ENCODE measurements around the gene HS3ST6. TPM values are rescaled to one million over a fixed set of nuclear protein-coding genes. Genes with fewer than 3 reads are reported as not detected.
A peak's percentile ranks its signal among the peaks of the same experiment; 100 is the strongest.

HS3ST6 gene
- polyA plus RNA-seq, 1 of the 3 experiments (the other 2 are of a cell fraction): 0.03 TPM

- Histone ChIP-seq H3K4me3 (ENCODE audit: low read depth in 2 of 2, low read length in 1 of 2) (peak within 1 kb of the TSS; percentile 58 to 86), H3F3A (replicated peaks; ENCODE audit: insufficient read depth) (peaks cover 36% of the 10 kb centered on the region), H3K27me3 (ENCODE audit: insufficient read depth) (no peaks in the 10 kb centered on the region), H4K20me1 (ENCODE audit: insufficient read depth) (peaks cover 38% of the 10 kb centered on the region), H3K9ac (peak within 1 kb of the TSS; percentile 89), H3K4me2 (peak within 1 kb of the TSS; percentile 76), H3K9me3 (no peaks in the 10 kb centered on the region), H2AFZ (ENCODE audit: low read depth) (peak within 1 kb of the TSS; percentile 83), H3K4me1 (ENCODE audit: control insufficient read depth in 1 of 2, insufficient read depth in 2 of 2, low read depth in 1 of 2, low read length in 1 of 2) (peaks cover 0 to 44% of the 10 kb centered on the region in 2 experiments; a peak in 1 of 4 replicates), H3K27ac (ENCODE audit: low read depth in 2 of 2, low read length in 1 of 2) (peak within 1 kb of the TSS; percentile 51 to 73), H3K36me3 (replicated peaks in 1 of 2; ENCODE audit: control insufficient read depth in 1 of 2, insufficient read depth in 2 of 2, low read length in 1 of 2) (peaks cover 19 to 24% of the 10 kb centered on the region in 2 experiments), H3K79me2 (ENCODE audit: insufficient read depth) (peaks cover 48% of the 10 kb centered on the region), H3K9me2 (no peaks in the 10 kb centered on the region)
- POLR2A ChIA-PET: interaction anchor here (0.6 kb wide), 1 partner anchor 19 kb away, joined by 7 read pairs; no protein-coding TSS in a partner anchor
- peak; percentile 96 for DNase-seq
- CTCF ChIA-PET: interaction anchor here (0.6 to 2.5 kb wide), 9 partner anchors 9 to 97 kb away, joined by 3 to 8 read pairs (median 4); partner anchors contain the start of gene MSRB1
- whole genome bisulfite sequencing (ENCODE audit: low lambda C conversion rate): 1% methylated on average over 26 of the region's 79 CpGs
- TF ChIP-seq REST (IDR thresholded peaks at IDR 0.05; ENCODE audit: low read depth, low read length) (0 out of 2 replicates have a peak, but pooled peaks have one; percentile 35), MEF2A (IDR thresholded peaks at IDR 0.05; ENCODE audit: borderline replicate concordance, low read depth) (no peak), TAF1 (IDR thresholded peaks at IDR 0.05; ENCODE audit: borderline replicate concordance, low read depth, low read length) (peak; percentile 85; the same call in 1 of the 2 replicates), NRF1 (IDR thresholded peaks at IDR 0.05; ENCODE audit: low read depth, low read length) (peak; percentile 82), SIN3A (IDR thresholded peaks at IDR 0.05; ENCODE audit: borderline replicate concordance, low read depth, low read length) (no peak), MAX (IDR thresholded peaks at IDR 0.05; ENCODE audit: low read depth) (no peak; the same call in 1 of the 2 replicates), USF2 (IDR thresholded peaks at IDR 0.05; ENCODE audit: borderline replicate concordance, low read depth, low read length) (no peak), RAD21 (IDR thresholded peaks at IDR 0.05; ENCODE audit: low read length) (peak; percentile 45), ZBTB33 (IDR thresholded peaks at IDR 0.05; ENCODE audit: borderline replicate concordance, low read depth) (peak; percentile 24; the same call in 1 of the 2 replicates), TEAD4 (IDR thresholded peaks at IDR 0.05; ENCODE audit: borderline replicate concordance, insufficient read depth) (no peak), GATA2 (CRISPR knock-in tag; IDR thresholded peaks at IDR 0.05) (no peak), GABPA (IDR thresholded peaks at IDR 0.05; ENCODE audit: low read depth) (peak; percentile 29; the same call in 1 of the 2 replicates), RXRA (IDR thresholded peaks at IDR 0.05; ENCODE audit: borderline replicate concordance, low read depth) (no peak), USF1 (IDR thresholded peaks at IDR 0.05; ENCODE audit: borderline replicate concordance, low read depth) (no peak), MXI1 (IDR thresholded peaks at IDR 0.05; ENCODE audit: low read depth, low read length) (peak; percentile 74), TCF12 (IDR thresholded peaks at IDR 0.05) (no peak), POLR2AphosphoS5 (IDR thresholded peaks at IDR 0.05; ENCODE audit: low read depth, low read length) (peak; percentile 91), YY1 (IDR thresholded peaks at IDR 0.05; ENCODE audit: low read depth) (peak; percentile 54; the same call in 1 of the 2 replicates), CTCF (IDR thresholded peaks at IDR 0.05) (peak; percentile 73), FOXM1 (IDR thresholded peaks at IDR 0.05; ENCODE audit: low read depth) (no peak), RFX5 (IDR thresholded peaks at IDR 0.05; ENCODE audit: low read length) (no peak)
Observed at GRCh38 chr16:1959269-1960039, 41.2 kb upstream of the HS3ST6 start, which contains the start of gene NDUFB10. TSS of gene NDUFB10 (plus strand) at chr16:1959538. CDS start at chr16:1959625, 87 bp downstream.

Measured in SK-N-SH (cell line).